ENCODE measurements around the gene TBC1D22A.
"Not testable (repeated sequence)": the region's sequence is repeated elsewhere in the genome, so short reads cannot be mapped to it uniquely, and the experiment has no call there.

GRCh38 chr22:47170511-47171440 lies 408.3 kb downstream of the TBC1D22A start:
- TF ChIP-seq CTCF (conservative IDR thresholded peaks at IDR 0.05; ENCODE audit: low read depth, low read length); EZH2 (IDR thresholded peaks at IDR 0.05; ENCODE audit: low read length, unreplicated experiment): not testable (repeated sequence)

All from PC-3 (cell line).